Nephron progenitor cell (in vitro differentiated cells): Measurements from ENCODE around the gene HIF1A.

ENCODE experiments used
- DNase-seq: peaks from one replicate; pipeline ENCODE4 v3.0.0; 2021
- H3K27ac Mint-ChIP-seq: 2 replicates; pipeline ENCODE4 v1.8.0; 2021; ENCODE audit warnings: mild to moderate bottlenecking, moderate library complexity, mixed read lengths
- H3K27me3 Mint-ChIP-seq: 2 replicates; pipeline ENCODE4 v1.8.0; 2021; ENCODE audit warnings: mild to moderate bottlenecking, low read depth, mixed read lengths; ENCODE audit not compliant: poor library complexity
- H3K36me3 Mint-ChIP-seq: 2 replicates; pipeline ENCODE4 v1.8.0; 2021; ENCODE audit warnings: low read depth, mixed read lengths
- H3K4me1 Mint-ChIP-seq: 2 replicates; pipeline ENCODE4 v1.8.0; 2021; ENCODE audit warnings: mixed read lengths
- H3K4me3 Mint-ChIP-seq: 2 replicates; pipeline ENCODE4 v1.8.0; 2021; ENCODE audit warnings: mild to moderate bottlenecking, moderate library complexity, mixed read lengths
- H3K9me3 Mint-ChIP-seq: 2 replicates; pipeline ENCODE4 v1.8.0; 2021; ENCODE audit warnings: mild to moderate bottlenecking, moderate library complexity, mixed read lengths
- TF ChIP-seq, protein P1 (sequence below): fragments of 200-600 bp; sonication (generic); IDR thresholded peaks from 2 replicates; pipeline ENCODE4 v1.5.0; 2021; ENCODE audit warnings: antibody characterized with exemption

The HIF1A gene

DNA sequence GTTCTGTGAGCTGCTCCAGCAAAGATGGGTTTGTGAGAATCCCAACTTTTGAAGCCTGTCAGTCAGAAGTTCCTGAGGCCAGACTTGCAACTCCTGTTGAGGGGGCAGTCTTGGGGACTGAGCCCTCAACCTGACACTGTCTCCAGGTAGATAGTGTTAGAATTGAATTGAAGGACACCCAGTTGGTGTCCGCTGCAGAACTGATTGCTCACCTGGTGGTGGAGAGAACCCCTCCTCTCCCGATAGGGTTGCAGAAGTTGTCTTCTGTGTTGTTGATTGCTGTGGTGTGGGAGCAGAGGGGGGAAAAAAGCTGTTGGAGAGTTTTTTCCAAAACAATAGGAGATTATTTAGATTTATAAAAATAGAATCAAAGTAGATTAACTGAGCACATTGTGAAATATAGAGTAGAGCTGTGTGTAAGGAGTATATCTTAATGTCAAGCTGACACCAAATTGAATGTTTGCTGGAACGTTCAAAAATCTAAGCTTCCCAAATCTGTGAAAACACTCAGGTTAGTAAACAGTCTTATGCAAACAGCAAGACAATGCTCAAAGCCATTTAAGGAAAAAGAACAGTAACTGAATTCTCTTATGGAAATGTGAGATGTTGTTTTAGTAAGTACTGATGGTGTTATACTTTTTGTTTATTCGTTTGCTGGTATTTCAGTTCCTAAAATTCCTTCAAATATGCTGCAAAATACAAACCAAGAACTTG is 18.6 kb downstream of the HIF1A start:
- DNase-seq: no peak
- Mint-ChIP-seq H3K27ac (no peak overlapping the region), H3K4me3 (no peak overlapping the region), H3K27me3 (no peaks in the 10 kb centered on the region), H3K9me3 (peaks cover 5% of the 10 kb centered on the region), H3K36me3 (peaks cover 19% of the 10 kb centered on the region), H3K4me1 (peaks cover 43% of the 10 kb centered on the region)
- TF ChIP-seq, protein P1, sequence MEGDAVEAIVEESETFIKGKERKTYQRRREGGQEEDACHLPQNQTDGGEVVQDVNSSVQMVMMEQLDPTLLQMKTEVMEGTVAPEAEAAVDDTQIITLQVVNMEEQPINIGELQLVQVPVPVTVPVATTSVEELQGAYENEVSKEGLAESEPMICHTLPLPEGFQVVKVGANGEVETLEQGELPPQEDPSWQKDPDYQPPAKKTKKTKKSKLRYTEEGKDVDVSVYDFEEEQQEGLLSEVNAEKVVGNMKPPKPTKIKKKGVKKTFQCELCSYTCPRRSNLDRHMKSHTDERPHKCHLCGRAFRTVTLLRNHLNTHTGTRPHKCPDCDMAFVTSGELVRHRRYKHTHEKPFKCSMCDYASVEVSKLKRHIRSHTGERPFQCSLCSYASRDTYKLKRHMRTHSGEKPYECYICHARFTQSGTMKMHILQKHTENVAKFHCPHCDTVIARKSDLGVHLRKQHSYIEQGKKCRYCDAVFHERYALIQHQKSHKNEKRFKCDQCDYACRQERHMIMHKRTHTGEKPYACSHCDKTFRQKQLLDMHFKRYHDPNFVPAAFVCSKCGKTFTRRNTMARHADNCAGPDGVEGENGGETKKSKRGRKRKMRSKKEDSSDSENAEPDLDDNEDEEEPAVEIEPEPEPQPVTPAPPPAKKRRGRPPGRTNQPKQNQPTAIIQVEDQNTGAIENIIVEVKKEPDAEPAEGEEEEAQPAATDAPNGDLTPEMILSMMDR: no peak

DNA sequence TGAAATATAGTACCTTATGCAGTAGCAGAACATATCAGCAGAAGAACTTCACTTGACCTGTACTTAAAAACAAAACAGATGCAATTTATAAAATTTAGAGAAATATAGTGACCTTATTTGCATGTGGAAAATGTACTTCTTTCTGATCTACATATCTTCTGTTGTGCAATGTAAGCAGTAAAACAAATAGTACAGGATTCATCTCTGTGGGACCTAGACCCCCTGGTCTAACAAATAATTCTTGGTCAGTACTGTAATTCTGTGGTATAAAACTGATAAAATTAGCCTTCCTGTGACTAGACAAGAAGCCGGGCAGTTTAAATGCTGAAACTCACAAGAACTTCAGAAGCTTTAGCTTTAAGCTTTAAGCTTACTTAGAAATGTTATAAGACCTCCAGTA is 21.6 kb downstream of the HIF1A start:
- H3K4me3 Mint-ChIP-seq: no peak overlapping the region
- DNase-seq: no peak
- H3K27ac Mint-ChIP-seq: no peak overlapping the region
- H3K9me3 Mint-ChIP-seq: no peaks in the 10 kb centered on the region
- peaks cover 42% of the 10 kb centered on the region for H3K4me1 Mint-ChIP-seq
- H3K36me3 Mint-ChIP-seq: peaks cover 19% of the 10 kb centered on the region
- TF ChIP-seq, protein P1: no peak
- H3K27me3 Mint-ChIP-seq: no peaks in the 10 kb centered on the region

DNA sequence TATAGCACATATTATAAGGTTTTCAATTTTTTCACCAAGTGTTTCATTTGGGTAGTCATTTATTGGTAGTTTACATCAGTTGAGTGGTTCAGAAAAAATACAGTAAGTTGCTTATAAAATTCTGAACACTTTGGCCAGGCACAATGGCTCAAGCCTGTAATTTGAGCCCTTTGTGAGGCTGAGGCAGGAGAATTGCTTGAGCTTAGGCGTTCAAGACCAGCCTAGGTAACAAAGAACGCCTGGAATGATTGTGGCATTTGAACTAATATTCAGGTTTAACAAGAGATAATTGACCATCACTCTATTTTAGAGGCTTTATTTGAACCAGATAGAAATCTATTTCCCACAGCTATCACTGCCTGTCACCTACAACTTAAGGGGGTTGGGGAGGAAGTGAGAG is 22.7 kb downstream of the HIF1A start:
- Mint-ChIP-seq H3K36me3 (peaks cover 25% of the 10 kb centered on the region), H3K4me1 (peaks cover 31% of the 10 kb centered on the region), H3K4me3 (no peak overlapping the region), H3K27me3 (no peaks in the 10 kb centered on the region), H3K9me3 (no peaks in the 10 kb centered on the region), H3K27ac (peak overlapping the region; percentile 75)
- DNase-seq: no peak
- TF ChIP-seq, protein P1: no peak

DNA sequence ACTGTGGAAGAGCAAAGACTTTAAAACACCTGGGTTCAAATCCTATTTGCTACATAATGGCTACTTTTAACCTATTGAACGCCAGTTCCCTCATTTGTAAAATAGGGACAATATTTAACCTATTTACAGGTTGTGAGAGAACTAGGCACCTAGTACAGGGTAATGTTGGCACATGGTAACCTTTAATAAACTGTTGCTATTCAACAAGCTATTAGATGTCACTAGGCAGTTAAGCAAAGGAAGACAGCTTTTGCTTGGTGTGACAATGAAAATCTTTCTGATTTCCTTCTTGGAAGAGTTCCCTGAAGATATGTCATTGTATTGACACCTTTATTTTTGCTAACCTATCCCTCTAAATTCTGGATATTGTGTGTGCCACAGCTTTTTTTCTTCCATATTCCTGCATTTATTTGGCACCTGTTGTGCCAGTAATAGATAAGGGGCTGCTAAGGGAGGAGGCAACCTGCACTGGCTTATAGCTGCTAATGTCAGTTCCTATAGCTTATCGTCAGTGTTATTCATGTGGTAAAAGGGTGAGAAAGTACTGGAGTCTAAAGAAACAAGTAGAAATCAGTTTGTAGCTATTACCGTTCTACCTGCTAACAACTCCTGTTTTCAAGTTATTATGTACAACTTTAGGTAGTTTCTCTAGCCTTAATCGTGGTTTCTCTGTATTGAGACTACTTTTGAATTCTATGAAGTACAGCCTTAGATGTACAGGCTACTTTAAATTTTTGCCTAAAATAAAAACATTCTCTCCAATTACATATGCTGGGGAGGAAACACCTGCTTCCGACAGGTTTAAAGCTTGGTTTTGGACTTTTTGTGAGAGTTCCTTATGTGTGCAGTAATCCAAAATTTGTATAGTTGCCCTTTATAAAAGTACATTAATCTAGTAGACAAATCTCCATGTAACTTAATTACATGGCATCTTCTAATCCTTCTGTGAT is 24.3 kb downstream of the HIF1A start:
- peaks cover 35% of the 10 kb centered on the region for H3K36me3 Mint-ChIP-seq
- TF ChIP-seq, protein P1: no peak

DNA sequence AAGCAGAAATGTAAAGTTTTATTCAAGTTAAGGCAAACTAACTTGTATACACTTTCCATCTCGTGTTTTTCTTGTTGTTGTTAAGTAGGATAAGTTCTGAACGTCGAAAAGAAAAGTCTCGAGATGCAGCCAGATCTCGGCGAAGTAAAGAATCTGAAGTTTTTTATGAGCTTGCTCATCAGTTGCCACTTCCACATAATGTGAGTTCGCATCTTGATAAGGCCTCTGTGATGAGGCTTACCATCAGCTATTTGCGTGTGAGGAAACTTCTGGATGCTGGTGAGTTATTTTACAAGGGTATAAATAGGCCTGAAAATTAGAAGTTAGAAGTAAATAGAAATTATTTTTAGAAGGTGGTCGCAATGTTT is 25.0 kb downstream of the HIF1A start:
- DNase-seq: no peak
- TF ChIP-seq, protein P1: no peak
- H3K27ac Mint-ChIP-seq: no peak overlapping the region
- peaks cover 40% of the 10 kb centered on the region for H3K36me3 Mint-ChIP-seq
- H3K27me3 Mint-ChIP-seq: no peaks in the 10 kb centered on the region
- H3K4me3 Mint-ChIP-seq: no peak overlapping the region
- no peaks in the 10 kb centered on the region for H3K9me3 Mint-ChIP-seq
- peaks cover 21% of the 10 kb centered on the region for H3K4me1 Mint-ChIP-seq

More for the DNA sequence above, 24.3 kb downstream of the HIF1A start:
- Mint-ChIP-seq H3K4me1 (peaks cover 21% of the 10 kb centered on the region), H3K27me3 (no peaks in the 10 kb centered on the region), H3K27ac (peak overlapping the region; percentile 39), H3K4me3 (no peak overlapping the region), H3K9me3 (no peaks in the 10 kb centered on the region)
- DNase-seq: no peak
